Inferior parietal cortex (tissue), 1 donor: ENCODE data around the gene HIC2.
"Not testable (repeated sequence)": the region's sequence is repeated elsewhere in the genome, so short reads cannot be mapped to it uniquely, and the experiment has no call there.

Source experiments
- DNase-seq: peaks from one replicate; pipeline ENCODE4 v3.0.0-alpha.2; 2016; ENCODE audit errors: extremely low spot score

Gene HIC2

DNA sequence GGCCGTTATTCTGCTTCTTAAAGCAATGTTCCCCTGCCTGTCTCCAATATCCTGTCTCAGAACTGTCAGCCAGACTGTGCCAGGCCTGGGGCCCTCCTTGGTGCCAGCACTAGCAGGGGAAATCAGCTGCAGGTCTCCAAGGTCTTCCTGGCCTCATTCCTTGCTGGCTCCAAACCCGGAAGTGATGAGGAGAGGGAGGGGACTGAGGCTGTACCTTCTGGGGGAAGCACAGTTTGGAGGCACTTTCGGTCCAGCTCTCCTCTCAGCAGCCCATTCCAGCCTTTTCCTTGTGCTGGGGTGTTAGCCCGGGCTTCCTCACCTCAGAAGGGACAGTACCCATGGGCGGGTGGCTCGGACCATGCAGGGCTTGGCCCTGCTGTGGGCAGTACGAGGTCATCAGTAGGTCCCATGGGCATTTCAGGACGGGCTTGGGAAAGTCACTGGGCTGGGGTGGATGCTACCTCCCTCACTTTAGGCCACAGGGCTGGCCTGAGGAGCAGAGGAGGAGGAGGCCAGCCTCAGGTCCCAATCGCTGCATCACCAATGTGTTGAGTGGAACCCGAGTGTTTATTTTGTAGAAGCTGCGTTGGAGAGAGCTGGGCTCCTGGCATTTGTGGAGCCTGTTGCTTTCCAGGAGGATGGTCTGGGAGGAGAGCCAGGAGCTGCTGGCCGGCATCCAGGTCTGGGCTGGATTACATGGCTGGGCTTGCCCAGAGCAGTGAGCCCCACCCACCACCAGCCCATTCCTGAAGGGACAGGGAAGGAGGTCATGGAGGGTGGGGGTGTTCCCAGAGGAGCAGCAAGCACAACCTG is 19.0 kb downstream of the HIC2 start:
- DNase-seq: not testable (repeated sequence)

DNA sequence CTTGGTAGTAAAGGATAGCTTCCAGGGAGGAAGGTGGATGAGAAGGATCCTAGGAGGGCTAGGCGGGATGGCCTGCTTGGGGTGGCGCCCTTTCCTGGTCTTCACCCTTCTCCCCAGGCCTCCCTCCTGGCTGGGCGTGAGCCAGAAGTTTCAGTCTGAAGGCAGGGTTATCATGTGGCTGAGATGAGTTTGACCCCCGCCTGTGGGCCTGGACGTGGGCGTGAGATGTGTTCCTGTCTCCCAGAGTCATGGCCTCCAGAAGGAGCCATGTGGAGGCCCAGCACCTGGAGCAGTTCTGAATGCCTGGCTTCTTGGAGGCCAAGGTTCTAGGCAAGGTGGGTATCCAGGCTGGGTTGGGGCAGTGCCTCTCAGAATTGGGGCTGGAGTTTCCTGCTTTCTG is 20.8 kb downstream of the HIC2 start:
- DNase-seq: not testable (repeated sequence)

DNA sequence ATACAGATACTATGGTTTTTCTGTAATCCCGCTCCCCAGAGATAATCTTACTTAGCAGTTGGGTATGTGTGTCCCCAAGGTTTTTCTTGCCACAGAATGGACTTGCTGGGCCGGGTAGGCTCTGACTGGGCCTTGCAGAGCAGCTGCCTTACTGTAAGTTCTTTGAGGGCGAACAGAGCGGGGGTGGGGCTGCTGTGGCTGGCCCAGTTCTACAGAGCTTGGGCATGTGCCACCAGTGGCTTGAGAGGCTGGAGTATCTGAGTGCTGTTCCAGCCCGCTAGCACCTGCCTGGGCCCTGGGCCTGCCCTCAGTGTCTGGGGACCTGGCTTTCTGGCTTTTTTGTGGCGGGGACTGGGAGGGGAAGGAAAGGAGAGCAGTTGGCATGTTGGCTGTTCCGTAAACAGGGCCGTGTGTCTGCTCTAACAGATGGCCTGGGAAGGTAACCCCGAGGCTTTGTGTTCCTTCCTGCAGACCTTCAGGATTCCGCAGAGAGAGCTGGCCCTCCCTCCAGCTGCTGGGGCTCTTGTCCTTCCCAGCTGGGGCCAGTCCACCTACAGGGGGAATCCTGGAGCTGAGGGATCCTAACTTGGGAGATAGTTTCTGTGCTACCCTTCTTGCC is 23.0 kb downstream of the HIC2 start:
- not testable (repeated sequence) for DNase-seq

DNA sequence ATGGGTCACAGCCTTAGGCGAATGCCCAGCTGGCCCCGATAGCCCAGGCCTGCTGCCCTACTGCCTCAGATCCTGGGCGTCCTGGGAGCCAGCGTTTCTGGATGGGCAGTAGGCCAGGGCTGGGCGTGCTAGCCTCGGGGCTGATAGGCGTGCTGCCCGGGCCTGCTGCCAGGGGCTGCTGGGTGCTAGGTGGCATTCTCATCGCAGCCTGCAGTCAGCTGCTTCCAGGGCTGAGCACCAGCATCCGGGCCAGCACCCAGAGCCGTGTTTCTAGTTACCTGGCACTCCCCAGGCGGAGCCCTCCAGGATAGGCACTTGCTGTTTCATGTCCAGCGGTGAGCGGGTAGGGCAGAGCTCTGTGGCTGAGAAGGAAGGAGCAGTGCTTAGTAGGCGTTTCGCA is 23.5 kb downstream of the HIC2 start:
- not testable (repeated sequence) for DNase-seq

DNA sequence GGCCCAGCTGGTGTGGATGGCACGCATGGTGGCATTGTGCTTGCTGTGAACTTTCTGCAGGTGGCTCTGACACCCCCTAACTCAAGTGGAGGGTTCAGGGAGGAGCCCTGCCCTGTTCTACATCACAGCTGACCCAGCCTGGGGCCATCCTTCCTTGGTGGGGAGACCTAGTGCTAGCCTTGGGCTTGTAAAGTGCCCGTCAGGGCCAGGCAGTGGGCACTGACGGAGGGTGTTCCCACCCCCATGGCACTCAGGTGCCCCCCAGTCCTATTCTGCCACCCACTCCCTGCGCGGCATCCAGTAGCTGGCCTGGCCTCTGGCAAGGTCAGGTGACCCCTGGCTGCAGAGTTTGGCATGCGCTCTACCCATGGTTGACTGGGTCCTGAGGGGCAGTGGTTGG is 24.0 kb downstream of the HIC2 start:
- DNase-seq: not testable (repeated sequence)

DNA sequence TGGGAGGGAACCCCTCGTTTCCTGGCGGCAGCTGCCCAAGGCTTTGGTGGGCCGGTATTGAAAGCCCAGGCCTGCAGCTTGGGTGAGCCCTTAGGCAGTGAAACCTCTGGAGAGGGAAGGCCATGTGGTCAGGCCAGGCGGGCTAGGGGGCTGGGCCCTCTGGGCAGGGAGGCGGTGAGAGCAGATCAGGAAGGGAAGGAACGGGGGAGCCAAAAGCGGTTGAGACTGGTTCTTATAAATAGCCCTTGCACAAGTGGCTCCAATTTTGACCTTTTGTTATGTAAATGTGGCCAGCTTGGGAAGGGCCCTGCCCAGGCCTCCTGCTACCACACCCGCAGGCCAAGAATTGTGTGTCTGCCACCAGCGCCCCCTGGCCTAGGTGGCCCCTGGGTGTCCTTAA is 25.0 kb downstream of the HIC2 start:
- DNase-seq: not testable (repeated sequence)

DNA sequence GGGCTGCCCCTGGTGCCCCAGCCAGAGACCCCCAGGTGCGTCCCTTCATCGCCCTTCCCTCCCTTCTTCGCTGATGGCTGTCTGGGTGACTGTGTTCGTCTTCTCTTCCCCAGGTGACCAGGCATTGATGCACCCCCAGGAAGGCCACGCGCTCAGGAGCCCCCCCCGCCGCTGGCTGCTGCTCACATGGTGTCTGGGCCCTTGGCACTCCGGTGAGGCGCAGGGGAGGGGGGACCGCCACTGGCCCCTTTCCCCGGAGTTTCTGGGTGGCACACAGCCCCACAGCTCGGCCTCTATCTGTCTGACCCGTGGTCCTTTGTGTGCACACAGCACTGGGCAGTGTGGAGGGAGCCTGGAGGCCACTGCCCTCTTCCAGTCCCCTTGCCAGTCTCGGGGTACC is 25.5 kb downstream of the HIC2 start:
- not testable (repeated sequence) for DNase-seq

DNA sequence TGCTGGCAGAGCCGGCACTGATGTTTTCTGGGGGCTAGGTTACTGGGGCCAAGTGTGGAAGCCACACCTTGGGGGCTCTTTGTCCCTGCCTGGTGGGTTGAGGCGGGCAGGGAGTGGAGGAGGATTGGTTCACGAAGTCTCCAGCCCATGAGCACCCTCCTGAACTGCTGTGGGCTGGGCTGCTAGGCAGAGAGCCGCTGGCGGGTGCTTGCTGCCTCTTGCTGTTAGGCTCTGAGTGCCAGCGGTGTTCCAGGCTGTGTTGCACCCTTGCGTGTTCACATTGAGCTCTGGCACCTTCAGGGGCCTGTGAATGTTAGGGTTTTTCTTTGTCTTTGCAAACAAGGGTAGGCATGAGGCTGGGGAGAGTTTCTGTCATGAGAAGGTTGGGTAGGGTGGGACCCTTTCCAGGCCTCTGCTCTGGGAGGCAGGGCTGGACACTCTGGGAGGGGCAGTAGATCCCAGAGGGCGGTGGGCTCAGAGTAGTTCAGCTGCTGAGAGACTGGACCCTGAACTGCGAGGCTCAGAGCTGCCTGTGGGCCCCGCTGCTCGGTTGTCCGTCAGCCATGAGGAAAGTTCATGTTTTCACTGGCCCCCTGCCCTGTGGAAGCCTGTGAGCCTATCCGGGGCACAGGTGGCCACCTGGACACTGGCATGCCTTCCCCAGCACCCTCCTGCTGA is 26.0 kb downstream of the HIC2 start:
- no peak for DNase-seq

DNA sequence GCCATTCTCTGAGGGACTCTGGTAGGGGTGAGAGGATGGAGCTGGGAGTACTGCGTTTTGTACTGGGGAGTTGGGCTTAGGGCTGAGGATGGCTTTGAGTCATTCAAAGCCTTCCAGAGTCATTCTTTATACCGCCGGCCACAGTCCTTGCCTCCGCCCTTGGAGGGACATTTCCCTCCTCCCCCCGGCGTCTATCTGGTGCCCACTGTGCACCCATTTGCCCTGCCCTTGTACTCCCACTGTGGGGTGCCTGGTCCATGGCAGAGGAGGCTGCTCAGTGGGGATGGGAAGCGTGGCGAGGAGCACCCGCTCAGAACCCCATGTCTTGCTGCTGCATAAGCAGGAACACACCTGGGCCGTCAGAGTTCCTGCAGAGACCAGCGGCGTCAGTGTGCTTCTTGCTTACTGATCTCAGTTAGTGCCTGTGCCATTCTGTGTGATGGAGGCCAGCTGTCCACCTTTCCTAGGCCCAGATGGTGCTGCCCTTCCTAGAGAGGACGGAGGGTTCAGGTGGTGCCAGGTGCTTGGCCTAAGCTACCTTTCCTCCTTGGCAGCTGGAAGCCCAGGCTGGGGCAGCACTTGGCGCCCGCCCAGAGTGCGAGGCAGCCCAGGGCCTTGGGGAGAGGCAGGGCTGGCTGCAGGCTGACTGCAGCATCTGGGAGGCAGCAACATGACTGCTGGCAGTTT is 26.7 kb downstream of the HIC2 start:
- no peak for DNase-seq

DNA sequence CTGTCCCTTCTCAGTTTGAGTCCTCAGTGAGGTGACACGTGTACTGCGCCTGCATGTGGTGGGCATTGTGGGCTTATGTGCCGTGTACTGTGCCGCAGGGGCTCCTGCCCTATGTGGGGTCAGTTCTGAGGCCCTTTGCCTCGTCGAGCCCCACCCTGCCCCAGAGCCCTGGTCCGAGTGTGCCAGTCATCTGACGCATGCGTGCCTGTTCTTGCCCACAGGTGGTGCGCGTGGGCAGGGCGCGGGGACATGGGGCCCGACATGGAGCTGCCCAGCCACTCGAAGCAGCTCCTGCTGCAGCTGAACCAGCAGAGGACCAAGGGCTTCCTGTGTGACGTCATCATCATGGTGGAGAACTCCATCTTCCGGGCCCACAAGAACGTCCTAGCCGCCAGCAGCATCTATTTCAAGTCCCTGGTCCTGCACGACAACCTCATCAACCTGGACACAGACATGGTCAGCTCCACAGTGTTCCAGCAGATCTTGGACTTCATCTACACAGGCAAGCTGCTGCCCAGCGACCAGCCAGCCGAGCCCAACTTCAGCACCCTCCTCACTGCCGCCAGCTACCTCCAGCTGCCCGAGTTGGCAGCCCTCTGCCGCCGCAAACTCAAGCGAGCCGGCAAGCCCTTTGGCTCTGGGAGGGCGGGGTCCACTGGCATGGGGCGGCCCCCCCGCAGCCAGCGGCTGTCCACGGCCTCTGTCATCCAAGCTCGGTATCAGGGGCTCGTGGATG is 27.7 kb downstream of the HIC2 start:
- DNase-seq: no peak

DNA sequence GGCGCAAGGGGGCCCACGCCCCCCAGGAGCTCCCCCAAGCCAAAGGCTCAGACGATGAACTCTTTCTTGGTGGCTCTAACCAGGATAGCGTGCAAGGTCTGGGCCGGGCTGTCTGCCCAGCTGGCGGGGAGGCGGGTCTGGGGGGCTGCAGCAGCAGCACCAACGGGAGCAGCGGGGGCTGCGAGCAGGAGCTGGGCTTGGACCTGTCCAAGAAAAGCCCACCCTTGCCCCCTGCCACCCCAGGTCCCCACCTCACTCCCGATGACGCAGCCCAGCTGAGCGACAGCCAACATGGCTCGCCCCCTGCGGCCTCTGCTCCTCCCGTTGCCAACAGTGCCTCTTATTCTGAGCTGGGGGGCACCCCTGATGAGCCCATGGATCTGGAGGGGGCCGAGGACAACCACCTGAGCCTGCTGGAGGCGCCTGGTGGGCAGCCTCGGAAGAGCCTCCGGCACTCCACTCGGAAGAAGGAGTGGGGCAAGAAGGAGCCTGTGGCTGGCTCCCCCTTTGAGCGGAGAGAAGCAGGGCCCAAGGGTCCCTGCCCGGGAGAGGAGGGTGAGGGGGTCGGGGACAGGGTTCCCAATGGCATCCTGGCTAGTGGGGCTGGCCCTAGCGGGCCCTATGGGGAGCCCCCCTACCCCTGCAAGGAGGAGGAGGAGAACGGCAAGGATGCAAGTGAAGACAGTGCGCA is 28.4 kb downstream of the HIC2 start:
- DNase-seq: no peak

DNA sequence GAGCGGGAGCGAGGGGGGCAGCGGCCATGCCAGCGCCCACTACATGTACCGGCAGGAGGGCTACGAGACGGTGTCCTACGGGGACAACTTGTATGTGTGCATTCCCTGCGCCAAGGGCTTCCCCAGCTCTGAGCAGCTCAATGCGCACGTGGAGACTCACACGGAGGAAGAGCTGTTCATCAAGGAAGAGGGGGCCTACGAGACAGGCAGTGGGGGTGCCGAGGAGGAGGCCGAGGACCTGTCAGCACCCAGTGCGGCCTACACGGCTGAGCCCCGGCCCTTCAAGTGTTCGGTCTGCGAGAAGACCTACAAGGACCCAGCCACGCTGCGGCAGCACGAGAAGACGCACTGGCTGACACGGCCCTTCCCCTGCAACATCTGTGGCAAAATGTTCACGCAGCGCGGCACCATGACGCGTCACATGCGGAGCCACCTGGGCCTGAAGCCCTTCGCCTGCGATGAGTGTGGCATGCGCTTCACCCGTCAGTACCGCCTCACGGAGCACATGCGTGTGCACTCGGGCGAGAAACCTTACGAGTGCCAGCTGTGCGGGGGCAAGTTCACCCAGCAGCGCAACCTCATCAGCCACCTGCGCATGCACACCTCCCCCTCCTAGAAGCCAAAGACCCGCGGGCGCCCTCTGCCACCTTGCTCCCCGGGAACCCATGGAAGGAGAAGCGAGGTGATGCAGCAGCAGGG is 29.1 kb downstream of the HIC2 start:
- no peak for DNase-seq

DNA sequence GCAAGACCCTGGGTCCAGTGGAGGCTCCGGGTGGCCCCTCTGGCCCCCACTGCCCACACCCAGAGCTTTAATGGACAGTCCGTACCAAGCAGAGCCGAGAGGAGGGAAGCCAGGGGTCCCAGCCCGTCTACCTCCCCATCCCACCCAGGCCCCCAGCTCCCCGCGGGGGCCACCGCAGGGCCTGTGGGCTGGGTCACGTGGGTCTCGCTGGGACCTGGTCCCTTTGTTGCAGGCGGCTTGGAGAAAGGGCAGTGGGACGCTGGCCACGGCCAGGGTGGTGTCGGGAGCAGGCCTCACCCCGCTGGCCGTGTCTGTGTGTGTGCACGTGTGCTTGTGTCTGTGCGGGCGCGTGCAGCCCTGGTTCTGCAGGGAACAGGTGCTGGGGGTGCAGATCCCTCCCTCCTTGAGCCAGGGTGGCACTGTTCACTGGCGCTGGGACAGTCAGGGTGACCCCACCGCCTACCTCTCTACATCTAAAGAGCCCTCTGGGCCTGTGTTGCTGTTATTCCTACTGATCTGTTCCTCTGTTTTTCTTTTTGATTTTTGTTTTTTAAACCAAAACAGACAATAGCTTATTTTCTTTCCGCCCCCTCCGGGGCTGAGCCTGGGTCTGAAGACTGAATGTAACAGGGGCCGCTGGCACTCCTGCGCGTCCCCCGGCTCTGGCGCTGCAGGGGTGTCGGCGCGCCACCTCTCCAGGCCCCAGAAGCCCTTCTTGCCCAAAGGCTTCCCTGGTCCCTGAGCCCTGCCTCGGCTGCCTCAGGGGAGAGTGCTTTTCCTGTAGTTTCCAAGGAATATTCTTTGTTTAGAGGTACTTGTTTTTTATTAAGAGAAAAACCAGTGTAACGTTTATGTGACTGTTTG is 29.9 kb downstream of the HIC2 start:
- DNase-seq: no peak

DNA sequence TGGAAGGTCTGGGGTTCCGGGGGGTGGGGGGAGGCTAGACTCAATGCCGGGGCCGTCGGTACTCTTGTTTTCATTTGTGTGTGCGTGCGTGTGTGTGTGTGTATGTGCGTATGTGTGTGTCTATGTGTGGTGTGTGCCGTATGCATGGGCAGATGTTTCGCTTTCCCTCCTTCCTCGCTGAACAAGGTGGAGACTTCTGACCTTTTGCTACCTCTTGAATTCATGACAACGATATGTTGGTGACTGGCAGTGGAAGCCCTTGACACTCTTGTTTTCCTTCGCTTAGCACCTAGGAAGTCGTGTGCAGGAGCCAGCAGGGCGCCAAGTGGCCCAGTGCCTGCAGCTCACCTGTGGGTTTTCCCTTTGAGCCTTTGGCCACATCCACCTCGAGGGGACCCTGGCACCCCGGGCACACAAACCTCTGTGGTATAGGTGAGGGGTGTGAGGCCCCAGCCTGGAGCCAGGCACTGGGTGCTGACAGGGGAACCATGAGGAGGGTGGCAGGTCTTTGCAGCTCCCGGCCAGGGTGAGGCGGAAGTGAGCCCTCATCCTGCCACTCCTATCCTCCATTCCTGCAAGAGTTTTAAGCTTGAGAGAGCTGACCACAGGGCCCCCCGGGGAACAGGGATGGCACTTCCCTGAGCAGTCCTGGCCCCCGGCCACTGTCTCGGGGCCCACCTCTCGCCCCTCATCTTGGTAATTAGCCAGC is 30.7 kb downstream of the HIC2 start:
- no peak for DNase-seq

DNA sequence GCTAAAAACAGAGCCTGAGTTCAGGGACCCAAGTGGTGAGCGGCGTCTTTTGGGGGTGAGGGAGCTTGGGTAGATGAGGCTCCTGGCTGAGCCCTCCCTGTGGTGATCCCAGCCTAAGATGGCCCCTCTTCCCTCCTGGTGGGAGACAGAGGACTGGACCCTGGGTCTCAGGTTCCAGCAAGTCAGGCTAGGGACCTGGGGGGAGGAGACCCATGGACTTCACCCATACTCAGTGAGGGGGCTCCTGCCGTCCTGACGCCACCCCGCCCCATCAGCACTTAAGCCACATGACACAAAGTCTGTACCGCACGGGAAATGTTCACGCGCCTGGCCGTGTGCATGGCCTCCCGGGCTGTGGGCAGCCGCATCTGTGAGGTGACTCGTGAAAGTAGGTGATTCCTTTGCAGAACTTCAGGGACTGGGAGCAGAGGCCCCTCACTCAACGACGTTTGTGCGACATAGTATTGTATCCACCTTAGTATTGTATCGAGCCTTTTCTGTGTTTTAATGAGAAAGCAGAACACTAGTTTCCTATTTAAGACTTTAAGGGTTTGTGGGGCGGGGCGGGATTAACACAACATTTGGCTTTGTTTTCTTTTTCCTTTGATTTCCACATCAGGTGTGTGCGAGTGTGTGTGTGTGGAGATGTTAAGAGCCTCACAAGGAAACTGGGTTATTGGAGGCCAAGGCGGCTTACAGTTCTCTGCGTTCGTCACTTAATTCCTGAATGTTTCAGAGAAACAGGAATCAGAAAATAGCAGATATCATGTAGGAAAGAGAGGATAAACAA is 31.7 kb downstream of the HIC2 start:
- DNase-seq: no peak

DNA sequence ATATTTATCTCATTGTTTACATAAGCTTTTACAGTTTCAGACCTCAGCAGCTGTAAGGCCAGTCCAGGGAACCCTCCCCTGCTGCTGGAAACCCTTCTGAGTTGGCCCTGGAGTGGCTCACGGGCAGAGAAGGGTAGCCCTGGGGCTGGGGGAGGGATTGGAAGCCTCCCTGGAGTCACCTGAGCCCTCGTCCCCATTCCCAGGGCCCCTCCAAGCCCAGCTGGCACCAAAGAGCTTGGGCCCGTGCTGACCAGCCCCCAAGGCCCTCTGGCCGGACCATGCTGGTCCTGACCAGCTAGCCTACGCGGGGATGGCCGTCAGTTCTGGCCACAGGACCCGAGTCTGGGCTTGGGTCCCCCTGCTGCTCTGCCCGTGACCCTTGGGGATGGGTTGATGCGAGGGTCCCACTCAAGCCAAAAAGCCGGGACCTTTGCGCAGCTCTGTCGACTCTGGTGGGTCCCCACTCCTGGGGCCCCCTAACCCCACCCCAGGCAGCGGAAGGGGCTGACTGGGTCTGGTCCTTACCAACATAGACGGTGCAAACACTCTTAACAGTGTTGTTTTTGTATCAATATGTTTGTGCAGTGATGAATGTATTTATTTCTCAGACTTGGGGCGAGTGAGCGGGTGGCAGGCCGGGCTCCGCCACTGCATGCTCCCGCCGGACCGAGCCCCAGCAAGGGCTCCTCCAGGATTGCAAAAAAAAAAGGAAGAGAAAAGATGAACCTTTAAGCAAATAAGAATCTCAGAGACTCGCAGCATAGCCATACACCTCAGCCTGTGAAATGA is 32.6 kb downstream of the HIC2 start:
- no peak for DNase-seq

DNA sequence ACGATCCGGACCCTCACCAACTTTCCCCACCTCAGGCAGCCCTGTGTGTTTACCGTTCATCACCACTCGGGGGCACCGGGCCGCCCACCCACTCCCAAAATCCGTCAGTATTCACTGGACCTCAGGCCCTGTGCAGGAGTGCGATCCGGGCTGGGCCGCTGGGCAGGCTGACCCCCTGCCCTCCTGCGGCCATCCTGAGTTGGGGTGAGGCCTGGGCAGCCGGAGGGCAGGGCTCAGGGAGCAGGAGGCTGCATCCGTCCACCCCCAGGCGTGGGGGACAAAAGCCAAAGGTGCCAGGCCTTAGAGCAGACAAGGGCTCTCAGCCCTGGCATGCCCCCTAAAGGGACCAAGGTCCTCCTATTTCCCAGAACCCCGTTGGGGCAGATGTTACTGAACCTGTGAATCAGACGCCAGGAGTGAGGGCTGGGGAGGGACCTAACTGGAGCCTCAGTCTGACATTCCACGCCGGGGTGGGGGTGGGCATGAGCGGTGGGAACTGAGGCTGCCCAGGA is 33.2 kb downstream of the HIC2 start:
- no peak for DNase-seq
